GM21576 (cell line): ENCODE data around the gene SLC17A3.

Source experiments
- ATAC-seq: cut with Tn5 transposase; IDR thresholded peaks from one replicate; pipeline ENCODE4 v1.9.1; 2021; ENCODE audit warnings: mild to moderate bottlenecking, moderate library complexity; ENCODE audit not compliant: unreplicated experiment

Gene SLC17A3

DNA sequence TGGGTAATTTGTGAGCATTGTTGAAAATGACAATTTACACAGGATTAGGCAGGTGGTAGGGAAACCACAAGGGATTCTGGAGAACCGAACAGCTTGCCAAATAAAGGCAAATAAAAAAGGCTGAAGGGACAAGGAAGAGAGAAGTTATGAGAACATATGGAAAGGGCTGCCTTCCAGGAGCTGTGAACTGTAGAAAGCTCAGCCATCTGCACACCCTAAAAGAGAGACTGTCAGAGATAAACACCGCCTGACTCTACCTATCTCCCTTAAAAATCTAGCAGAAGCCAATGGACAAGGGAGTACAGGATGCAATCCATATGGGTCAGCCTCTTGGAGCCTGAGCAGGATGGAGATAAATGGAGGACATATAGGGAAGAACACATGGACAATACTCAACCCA is 29.5 kb downstream of the SLC17A3 start:
- ATAC-seq = no peak

DNA sequence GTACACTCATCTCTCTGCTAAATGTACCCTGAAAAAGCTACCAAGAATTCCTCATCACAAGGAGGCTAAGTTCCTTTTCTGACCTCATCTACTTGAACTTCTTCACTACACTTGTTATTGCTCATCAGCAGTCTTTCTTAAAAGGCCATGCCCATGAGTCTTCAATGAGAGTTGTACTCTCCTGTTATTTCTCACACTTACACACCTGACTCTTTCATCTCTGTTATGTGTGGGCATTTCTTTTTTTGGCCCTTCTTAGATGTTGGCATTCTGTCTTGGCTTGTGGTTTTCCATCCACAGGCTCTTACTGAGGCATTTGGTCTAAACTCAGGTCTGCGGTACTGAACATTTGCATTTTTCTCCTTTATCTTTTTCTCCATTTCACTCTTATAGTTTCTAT is 31.5 kb downstream of the SLC17A3 start:
- ATAC-seq = no peak

DNA sequence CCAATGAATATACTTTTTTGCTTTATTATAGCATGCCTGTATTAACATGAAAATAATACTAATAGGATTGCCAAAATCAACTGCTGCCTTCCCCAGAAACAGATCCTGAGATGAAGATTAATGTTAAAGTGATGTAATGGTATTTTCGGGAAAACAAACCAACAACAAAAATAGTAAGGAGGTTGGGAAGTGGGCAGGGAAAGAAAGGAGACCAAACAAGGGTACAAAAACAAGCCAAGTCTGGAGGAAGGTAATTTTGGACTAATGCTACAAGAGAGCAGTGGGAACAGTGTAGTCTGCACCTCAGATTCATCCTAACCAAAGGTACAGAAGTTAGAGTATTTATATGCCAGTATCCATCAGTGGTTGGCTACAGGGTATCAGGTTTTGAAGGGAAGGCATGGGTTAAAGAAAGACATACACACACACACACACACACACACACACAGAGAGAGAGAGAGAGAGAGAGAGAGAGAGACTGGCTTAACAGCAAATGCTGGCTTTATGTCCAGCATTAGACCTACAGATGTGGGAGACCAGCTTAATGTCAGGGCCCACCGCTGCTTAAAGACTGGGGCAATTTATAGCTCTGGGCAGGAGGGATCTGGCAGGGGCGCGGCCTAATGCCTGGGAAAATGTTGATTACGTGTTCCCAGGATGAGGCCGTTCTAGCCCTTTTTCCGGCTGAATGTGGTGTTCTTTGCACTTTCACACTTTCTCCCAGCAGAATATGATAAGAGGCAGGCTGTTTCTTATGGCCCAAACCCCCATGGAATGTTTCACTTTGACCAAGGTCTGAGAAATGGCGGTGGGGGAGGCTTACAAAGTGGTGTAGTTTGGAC is 38.4 kb downstream of the SLC17A3 start:
- ATAC-seq = no peak

GRCh38 chr6:25834950-25835349 is 39.1 kb downstream of the SLC17A3 start:
- ATAC-seq = no peak

DNA sequence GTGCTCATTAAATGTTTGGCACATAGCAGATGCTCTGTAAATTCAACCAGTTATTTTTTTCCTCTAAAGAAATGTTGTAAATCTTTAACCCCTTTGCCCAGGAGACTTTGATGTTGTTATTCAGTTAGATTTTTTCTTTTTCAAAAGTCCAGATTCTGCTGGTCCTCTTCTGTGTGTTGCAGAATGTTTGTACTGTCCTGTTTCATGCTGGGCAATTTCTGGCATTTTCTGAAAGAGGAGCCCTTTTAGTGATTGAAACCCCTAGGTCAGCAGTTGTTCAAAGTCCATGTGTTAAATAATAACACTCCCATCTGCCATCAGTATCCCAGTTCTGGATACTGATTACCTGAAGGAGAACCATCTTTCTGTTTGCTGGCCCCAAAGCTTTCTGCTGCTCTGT is 40.9 kb downstream of the SLC17A3 start:
- no peak for ATAC-seq

GRCh38 chr6:25832670-25833069 is 41.4 kb downstream of the SLC17A3 start:
- no peak for ATAC-seq

- no peak for ATAC-seq
Observed at GRCh38 chr6:25832307-25832662, 41.8 kb downstream of the SLC17A3 start.

DNA sequence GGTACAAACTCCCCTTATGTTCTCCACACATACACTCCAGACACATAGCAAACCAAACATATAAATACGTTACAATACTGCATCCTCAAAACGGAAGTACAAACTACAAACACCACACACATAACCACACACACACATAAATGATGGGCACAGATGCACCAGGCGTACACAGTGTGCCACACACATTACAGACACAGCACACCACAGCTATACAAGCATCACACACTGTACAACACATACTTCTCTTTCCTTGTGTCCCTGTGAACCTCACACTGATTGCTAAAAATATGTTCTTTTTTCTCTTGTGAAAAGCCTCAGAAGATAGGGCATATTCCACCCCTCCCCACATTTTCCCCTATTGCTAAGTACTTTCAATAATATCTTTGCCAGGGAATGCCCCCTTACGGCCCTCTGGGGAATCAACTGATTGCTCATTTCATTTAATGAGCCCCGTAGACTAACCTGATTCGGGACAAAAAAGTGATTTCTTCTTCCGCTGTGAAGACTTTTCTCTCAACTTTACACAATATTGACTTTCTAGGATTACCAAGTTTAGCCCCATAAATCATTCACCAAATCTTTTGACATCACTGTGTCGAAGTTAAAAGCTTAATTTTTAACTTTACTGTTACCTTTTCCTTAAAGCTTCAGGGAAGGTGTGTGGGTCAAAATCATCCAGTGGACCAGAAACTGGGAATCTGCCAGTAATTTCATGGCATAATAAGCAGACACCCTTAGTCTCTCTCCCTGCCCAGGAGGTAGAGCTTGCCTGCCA is 42.3 kb downstream of the SLC17A3 start, which contains the start of gene SLC17A1:
TSS of gene SLC17A1 (minus strand) at position 521 of the 775 bp plus-strand sequence. CDS start 1,495 bp downstream, outside the sequence.
- no peak for ATAC-seq

- no peak for ATAC-seq
Observed at GRCh38 chr6:25830458-25830857, 43.6 kb downstream of the SLC17A3 start.

GRCh38 chr6:25829375-25829774 is 44.7 kb downstream of the SLC17A3 start:
- ATAC-seq = no peak

DNA sequence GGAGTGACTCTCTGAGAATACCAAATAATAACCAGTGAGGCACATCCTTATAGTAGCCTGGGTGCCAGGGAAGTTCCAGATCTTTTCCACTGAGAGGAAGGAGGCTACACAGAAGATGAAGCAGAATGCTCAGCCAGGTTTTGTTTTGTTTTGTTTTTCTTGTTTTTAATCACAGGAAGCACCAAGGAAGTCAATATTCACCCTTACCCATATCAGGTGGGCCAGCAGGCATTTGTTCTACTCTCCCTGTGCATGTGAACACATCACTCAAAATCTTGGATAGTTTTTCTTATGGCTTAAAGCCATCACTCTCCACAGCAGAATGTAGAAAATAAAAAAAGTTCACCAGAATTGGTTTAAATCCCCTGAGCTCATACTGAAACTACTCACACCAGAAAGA is 52.7 kb downstream of the SLC17A3 start:
- ATAC-seq = no peak

DNA sequence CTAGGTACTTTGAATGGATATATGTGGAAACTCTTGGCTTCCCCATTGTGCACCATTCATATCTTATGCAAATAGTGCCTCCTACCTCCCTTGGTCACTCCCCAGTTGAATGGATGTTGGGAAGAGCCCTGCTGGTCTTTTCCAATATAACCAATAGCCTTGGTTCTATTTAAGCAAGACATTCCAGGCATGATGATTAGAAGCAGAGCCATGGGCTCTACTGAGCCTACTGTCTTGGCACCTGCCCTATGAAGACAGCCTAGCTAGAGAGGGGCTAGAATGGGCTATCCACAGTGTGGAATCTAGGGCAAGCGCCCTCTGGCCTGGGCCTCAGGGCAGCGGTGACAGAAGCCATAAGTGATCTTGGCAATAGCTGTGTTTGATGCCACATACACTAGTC is 57.8 kb downstream of the SLC17A3 start:
- no peak for ATAC-seq

- no peak for ATAC-seq
Observed at GRCh38 chr6:25815194-25815593, 58.8 kb downstream of the SLC17A3 start.

GRCh38 chr6:25804804-25805203 is 69.2 kb downstream of the SLC17A3 start:
- ATAC-seq = no peak

GRCh38 chr6:25801436-25801835 is 72.6 kb downstream of the SLC17A3 start:
- no peak for ATAC-seq
